ENCODE measurements around the gene SLC22A13. TPM values are rescaled to one million over a fixed set of nuclear protein-coding genes. Genes with fewer than 3 reads are reported as not detected.

The SLC22A13 gene
- total and polyA plus RNA-seq, 2 experiments from 2014 or later, result 0.13 to 0.66 TPM

- Histone ChIP-seq H3K4me3 (no peak overlapping the region), H3K79me2 (replicated peaks; ENCODE audit: insufficient read depth) (no peaks in the 10 kb centered on the region), H3K4me2 (no peak overlapping the region), H3K27ac (ENCODE audit: low read depth) (no peak overlapping the region), H3K4me1 (ENCODE audit: insufficient read depth) (peaks cover 12% of the 10 kb centered on the region), H3K9me2 (ENCODE audit: insufficient read depth) (0 out of 2 replicates have a peak, but pooled peaks cover 11% of the 10 kb centered on the region), H2AFZ (no peak overlapping the region), H3K36me3 (ENCODE audit: insufficient read depth) (no peaks in the 10 kb centered on the region), H3F3A (replicated peaks; ENCODE audit: low read depth) (no peaks in the 10 kb centered on the region), H4K20me1 (replicated peaks; ENCODE audit: insufficient read depth) (no peaks in the 10 kb centered on the region; the same call in 1 of the 2 replicates), H3K27me3 (ENCODE audit: insufficient read depth) (no peaks in the 10 kb centered on the region)
- ATAC-seq (no peak), DNase-seq (ENCODE audit: low spot score) (no peak)
- TF ChIP-seq ZNF462 (CRISPR knock-in tag; IDR thresholded peaks at IDR 0.05), result no peak
- TF ChIP-seq ZNF114 (CRISPR knock-in tag; IDR thresholded peaks at IDR 0.05), result no peak
- TF ChIP-seq EZH2phosphoT487 (IDR thresholded peaks at IDR 0.05; ENCODE audit: unreplicated experiment), result no peak
- no peak for TF ChIP-seq EZH2 (IDR thresholded peaks at IDR 0.05; ENCODE audit: low read depth, unreplicated experiment)
- no peak for TF ChIP-seq ZNF331 (CRISPR knock-in tag; IDR thresholded peaks at IDR 0.05; ENCODE audit: low read depth)
- no peak overlapping the region for H3K4me3 Mint-ChIP-seq
- no peaks in the 10 kb centered on the region for H3K9me3 Mint-ChIP-seq
- H3K27ac Mint-ChIP-seq, result no peak overlapping the region
- H3K27me3 Mint-ChIP-seq (ENCODE audit: insufficient read depth, low read depth, poor library complexity), result peaks cover 5% of the 10 kb centered on the region
- H3K4me1 Mint-ChIP-seq, result peaks cover 24% of the 10 kb centered on the region
- H3K36me3 Mint-ChIP-seq (ENCODE audit: low read depth), result no peaks in the 10 kb centered on the region; the same call in 2 of the 3 replicates
These were observed 2.9 kb downstream of the SLC22A13 start for GRCh38 chr3:38268522-38268921.

GRCh38 chr3:38270606-38271005 is 5.0 kb downstream of the SLC22A13 start:
- Histone ChIP-seq H3K4me1 (ENCODE audit: insufficient read depth) (peaks cover 12% of the 10 kb centered on the region), H4K20me1 (replicated peaks; ENCODE audit: insufficient read depth) (no peaks in the 10 kb centered on the region; the same call in 1 of the 2 replicates), H3K9me2 (ENCODE audit: insufficient read depth) (0 out of 2 replicates have a peak, but pooled peaks cover 11% of the 10 kb centered on the region), H2AFZ (no peak overlapping the region), H3K79me2 (replicated peaks; ENCODE audit: insufficient read depth) (no peaks in the 10 kb centered on the region), H3K36me3 (ENCODE audit: insufficient read depth) (no peaks in the 10 kb centered on the region), H3K4me2 (no peak overlapping the region), H3F3A (replicated peaks; ENCODE audit: low read depth) (no peaks in the 10 kb centered on the region), H3K27me3 (ENCODE audit: insufficient read depth) (no peaks in the 10 kb centered on the region), H3K27ac (ENCODE audit: low read depth) (no peak overlapping the region), H3K4me3 (no peak overlapping the region)
- Mint-ChIP-seq H3K4me3 (no peak overlapping the region), H3K36me3 (ENCODE audit: low read depth) (no peaks in the 10 kb centered on the region; the same call in 2 of the 3 replicates), H3K27ac (no peak overlapping the region), H3K4me1 (peaks cover 13% of the 10 kb centered on the region), H3K9me3 (no peaks in the 10 kb centered on the region), H3K27me3 (ENCODE audit: insufficient read depth, low read depth, poor library complexity) (peaks cover 2% of the 10 kb centered on the region)
- TF ChIP-seq EZH2 (IDR thresholded peaks at IDR 0.05; ENCODE audit: low read depth, unreplicated experiment) (no peak), REST (IDR thresholded peaks at IDR 0.05; ENCODE audit: unreplicated experiment) (no peak), NANOG (IDR thresholded peaks at IDR 0.05; ENCODE audit: borderline replicate concordance) (no peak), ZNF114 (CRISPR knock-in tag; IDR thresholded peaks at IDR 0.05) (no peak)
- no peak for ATAC-seq
- no peak for DNase-seq (ENCODE audit: low spot score)
